ENCODE data around the gene TARBP2.

Gene TARBP2

DNA sequence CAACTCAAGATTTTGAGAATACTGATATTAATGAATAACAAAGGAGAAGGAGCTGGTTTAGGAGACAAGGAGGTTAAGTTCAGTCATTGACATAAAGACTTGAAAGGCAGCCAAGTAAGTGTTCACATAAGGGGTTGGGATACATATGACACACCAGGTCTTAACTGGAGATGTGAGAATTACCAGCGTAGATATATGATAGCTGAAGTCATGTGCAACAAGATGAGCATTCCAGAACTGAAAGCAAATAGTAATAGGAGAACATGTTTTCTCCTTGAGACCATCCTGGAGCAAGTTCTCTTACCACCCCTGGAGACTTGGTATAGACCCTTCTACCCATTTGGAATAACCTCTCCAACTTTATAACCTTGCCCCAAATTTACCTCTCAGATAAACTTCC, 49.5 kb downstream of the TARBP2 start:
- no peak overlapping the region for H3K4me3 ChIP-seq (ENCODE audit: low read length)
- no peak for DNase-seq (ENCODE audit: low read depth)
- TF ChIP-seq CTCF (conservative IDR thresholded peaks at IDR 0.05; ENCODE audit: low read depth, low read length), result no peak

DNA sequence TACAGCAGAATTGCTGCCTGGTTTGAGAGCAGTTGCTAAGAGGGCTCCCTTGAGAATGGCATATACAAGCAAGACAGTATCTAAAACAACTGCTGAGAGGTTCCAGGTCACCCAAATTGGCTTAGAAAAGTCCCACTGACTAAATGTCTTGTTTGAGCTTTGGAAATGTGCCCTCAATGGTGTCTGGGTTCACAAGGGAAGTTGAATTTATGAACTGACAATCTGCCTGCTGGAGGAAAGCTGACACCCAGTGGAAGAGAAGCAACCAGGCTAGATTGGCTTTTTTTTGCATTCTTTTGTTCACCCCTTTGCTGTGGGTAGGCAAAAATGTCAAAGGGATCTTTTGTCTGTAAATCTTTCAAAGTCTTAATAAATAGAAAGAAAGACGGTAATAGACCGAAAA, 50.8 kb downstream of the TARBP2 start:
- no peak for TF ChIP-seq CTCF (conservative IDR thresholded peaks at IDR 0.05; ENCODE audit: low read depth, low read length)
- DNase-seq (ENCODE audit: low read depth), result no peak

DNA sequence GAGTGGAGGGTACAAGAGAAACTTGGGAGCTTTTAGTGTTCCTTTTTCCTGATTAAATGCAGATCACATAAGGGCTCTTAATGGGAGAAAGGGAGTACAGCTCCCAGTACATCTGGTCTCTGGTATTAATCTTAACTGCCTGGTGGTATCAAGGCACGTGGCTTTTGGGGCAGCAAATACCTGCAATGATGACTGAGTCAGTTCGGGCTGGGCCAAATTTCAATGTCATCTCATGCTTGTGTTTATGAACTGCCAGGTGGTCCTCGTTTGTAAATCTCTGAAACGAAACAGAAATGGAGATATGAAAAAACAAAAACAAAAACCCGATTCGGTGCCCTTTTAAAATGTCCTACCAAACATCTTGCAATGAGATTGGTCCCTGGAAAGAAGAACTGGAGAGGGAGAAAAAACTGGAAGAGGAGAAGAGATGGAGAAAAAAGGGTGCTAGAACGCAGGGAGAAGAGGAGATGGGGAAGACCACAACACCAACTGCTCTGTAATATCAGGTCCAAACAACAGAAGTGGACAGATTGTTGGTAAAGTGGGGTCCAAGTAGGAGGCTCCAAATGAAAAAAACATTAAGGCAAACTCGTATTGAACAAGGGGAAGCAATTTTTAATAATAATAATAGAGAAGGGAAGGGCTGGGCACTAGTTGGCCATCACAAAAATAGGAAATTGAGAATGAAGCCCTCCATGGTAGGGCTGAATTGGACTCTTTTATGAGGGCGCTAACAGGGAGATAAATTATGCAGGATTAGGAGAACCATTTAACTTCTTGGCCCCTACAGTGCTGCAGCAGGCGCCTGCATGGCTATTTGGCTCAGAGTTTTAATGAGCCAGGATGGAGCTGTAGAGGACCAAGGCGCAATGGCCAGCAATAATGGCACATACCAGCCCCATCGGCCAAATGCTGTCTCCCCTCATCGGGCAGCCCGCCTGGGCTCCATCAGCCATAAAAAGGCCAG, 51.6 kb downstream of the TARBP2 start:
- no peak for DNase-seq (ENCODE audit: low read depth)
- no peak for TF ChIP-seq CTCF (conservative IDR thresholded peaks at IDR 0.05; ENCODE audit: low read depth, low read length)
- H3K4me3 ChIP-seq (ENCODE audit: low read length), result no peak overlapping the region

More for the DNA sequence above, 50.8 kb downstream of the TARBP2 start:
- H3K4me3 ChIP-seq (ENCODE audit: low read length), result no peak overlapping the region

Measured in retinal pigment epithelial cell (primary cell).